ENCODE data around the gene ETV7. TPM values are rescaled to one million over a fixed set of nuclear protein-coding genes. Genes with fewer than 3 reads are reported as not detected.
"Not testable (repeated sequence)": the region's sequence is repeated elsewhere in the genome, so short reads cannot be mapped to it uniquely, and the experiment has no call there.

ETV7 gene
- total and polyA plus RNA-seq, 8 donors, result 0.16 to 4.6 (median 1.1) TPM

- intact Hi-C loops (cut with DNase I), result loop anchor here in 2 of 3 donors (5.0 to 10.0 kb wide), 2 partner anchors 64 to 77 kb away; no protein-coding TSS in a partner anchor
- H3K36me3 ChIP-seq, result no peaks in the 10 kb centered on the region
- TF ChIP-seq CTCF (IDR thresholded peaks at IDR 0.05), result no peak
- no peaks in the 10 kb centered on the region for H3K27me3 ChIP-seq
- FAIRE-seq (no peak), DNase-seq (no peak), ATAC-seq (no peak)
- no peak overlapping the region for H3K4me3 ChIP-seq
- H3K9me3 ChIP-seq, result no peaks in the 10 kb centered on the region
- H3K27ac ChIP-seq, result no peak overlapping the region
- peaks cover 0 to 11% (median 0%) of the 10 kb centered on the region in 3 donors for H3K4me1 ChIP-seq
- WGBS, 2 donors, result 85% methylated on average over 14 of the region's 14 CpGs
Observed at GRCh38 chr6:36368921-36369865, 18.3 kb downstream of the ETV7 start.

- Histone ChIP-seq H3K4me3 (no peak overlapping the region), H3K9me3 (no peaks in the 10 kb centered on the region), H3K27ac (no peak overlapping the region), H3K4me1 (peaks cover 0 to 11% (median 0%) of the 10 kb centered on the region in 3 donors), H3K27me3 (no peaks in the 10 kb centered on the region), H3K36me3 (no peaks in the 10 kb centered on the region)
- no peak for TF ChIP-seq CTCF (IDR thresholded peaks at IDR 0.05)
- intact Hi-C loops (cut with DNase I), result loop anchor here in 2 of 3 donors (5.0 to 10.0 kb wide), 2 partner anchors 64 to 76 kb away; no protein-coding TSS in a partner anchor
- FAIRE-seq, result no peak
- DNase-seq, result no peak
- 81 to 83% methylated on average over 1 of the region's 1 CpG for WGBS, 2 donors
- no peak for ATAC-seq
Observed at GRCh38 chr6:36368421-36368820, 19.0 kb downstream of the ETV7 start.

GRCh38 chr6:36367743-36368142, 19.7 kb downstream of the ETV7 start:
- H3K36me3 ChIP-seq, result no peaks in the 10 kb centered on the region
- H3K4me1 ChIP-seq, result peaks cover 0 to 11% (median 0%) of the 10 kb centered on the region in 3 donors
- no peaks in the 10 kb centered on the region for H3K9me3 ChIP-seq
- 88 to 89% methylated on average over 3 of the region's 3 CpGs for WGBS, 2 donors
- DNase-seq (no peak), ATAC-seq (no peak), FAIRE-seq (no peak)
- intact Hi-C loops (cut with DNase I), result loop anchor here in 2 of 3 donors (5.0 to 10.0 kb wide), 2 partner anchors 63 to 75 kb away; no protein-coding TSS in a partner anchor
- no peaks in the 10 kb centered on the region for H3K27me3 ChIP-seq
- no peak overlapping the region for H3K27ac ChIP-seq
- TF ChIP-seq CTCF (IDR thresholded peaks at IDR 0.05), result no peak
- no peak overlapping the region for H3K4me3 ChIP-seq

- FAIRE-seq (no peak), DNase-seq (peak in 2 of 6 donors; percentile 30 to 79), ATAC-seq (peak in 3 of 4 donors; percentile 64 to 85 (median 85))
- peaks cover 0 to 15% (median 0%) of the 10 kb centered on the region in 3 donors for H3K4me1 ChIP-seq
- H3K27ac ChIP-seq, result peak overlapping the region in 2 of 4 donors; percentile 53 to 76
- H3K27me3 ChIP-seq, result no peaks in the 10 kb centered on the region
- no peak for TF ChIP-seq CTCF (IDR thresholded peaks at IDR 0.05)
- H3K4me3 ChIP-seq, result no peak overlapping the region
- H3K36me3 ChIP-seq, result no peaks in the 10 kb centered on the region
- H3K9me3 ChIP-seq, result no peaks in the 10 kb centered on the region
- WGBS, 2 donors, result 58 to 60% methylated on average over 14 to 19 of the region's 19 CpGs
- intact Hi-C loops (cut with DNase I), result loop anchor here in 2 of 3 donors (5.0 to 10.0 kb wide), 3 partner anchors 60 to 73 kb away; no protein-coding TSS in a partner anchor
Observed at GRCh38 chr6:36364669-36365479, 22.6 kb downstream of the ETV7 start.

GRCh38 chr6:36364061-36364635, 23.3 kb downstream of the ETV7 start:
- not testable (repeated sequence) for H3K4me3 ChIP-seq, ATAC-seq, H3K36me3 ChIP-seq, DNase-seq, H3K9me3 ChIP-seq, H3K27me3 ChIP-seq, FAIRE-seq
- Histone ChIP-seq H3K4me1 (peaks cover 0 to 22% (median 0%) of the 10 kb centered on the region in 3 donors), H3K27ac (peak overlapping the region in 2 of 4 donors; percentile 53 to 76)
- intact Hi-C loops (cut with DNase I), result loop anchor here in 2 of 3 donors (5.0 to 10.0 kb wide), 2 partner anchors 59 to 62 kb away; no protein-coding TSS in a partner anchor
- 94 to 95% methylated on average over 30 to 33 of the region's 34 CpGs for WGBS, 2 donors

- not testable (repeated sequence) for H3K36me3 ChIP-seq, H3K27ac ChIP-seq, H3K27me3 ChIP-seq, FAIRE-seq, H3K4me3 ChIP-seq, DNase-seq, H3K9me3 ChIP-seq, ATAC-seq
- 91 to 94% methylated on average over 12 of the region's 13 CpGs for WGBS, 2 donors
- intact Hi-C loops (cut with DNase I), result loop anchor here in 2 of 3 donors (5.0 to 10.0 kb wide), 2 partner anchors 59 to 61 kb away; no protein-coding TSS in a partner anchor
- peaks cover 0 to 30% (median 0%) of the 10 kb centered on the region in 3 donors for H3K4me1 ChIP-seq
Observed at GRCh38 chr6:36363371-36363752, 24.1 kb downstream of the ETV7 start.

Measured in pancreas (tissue), 10 donors.